Measurements from ENCODE around the gene AQP5. TPM values are rescaled to one million over a fixed set of nuclear protein-coding genes. Genes with fewer than 3 reads are reported as not detected.

Gene AQP5
- total and polyA plus RNA-seq, 4 donors, result 0.08 to 1.2 TPM; not detected in 2

DNA sequence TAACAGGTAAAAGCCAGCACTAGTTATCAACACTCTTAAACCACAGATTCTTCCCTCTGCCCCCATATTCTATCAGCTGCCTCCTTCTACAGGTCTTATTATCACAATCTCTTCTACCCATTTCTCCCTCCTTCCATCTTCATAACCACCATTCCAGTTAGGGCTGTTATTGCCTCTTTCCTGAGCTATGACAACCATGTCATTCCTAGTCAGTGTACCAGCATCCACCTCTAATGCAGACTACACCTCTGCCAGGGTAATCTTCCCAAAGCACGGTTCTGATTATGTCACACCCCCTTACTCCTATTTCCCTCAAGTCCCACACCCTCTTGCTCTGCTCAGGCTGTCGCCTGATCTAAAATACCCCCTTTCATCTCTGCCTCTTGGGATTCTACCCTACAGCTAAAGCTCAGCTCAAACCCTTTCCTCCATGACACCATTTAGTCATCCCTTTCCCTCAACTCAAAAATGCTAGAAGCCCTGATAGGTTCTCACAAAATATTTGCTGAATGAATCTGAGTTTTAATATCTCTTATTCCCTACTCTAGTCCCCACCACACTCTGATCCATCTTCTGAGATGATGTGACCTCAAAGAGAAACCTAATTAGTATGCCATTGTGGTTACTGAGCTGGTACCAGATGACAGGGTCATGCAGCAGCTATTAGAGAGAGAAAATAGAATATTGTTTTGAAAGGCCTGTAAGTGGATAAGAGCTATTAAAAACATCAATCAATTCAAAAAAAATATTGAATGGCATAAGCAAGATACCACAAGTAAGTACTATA, 51.9 kb downstream of the AQP5 start:
- Histone ChIP-seq H3K4me1 (ENCODE audit: control insufficient read depth in 1 of 2, insufficient read depth in 2 of 2, low read length in 2 of 2) (no peaks in the 10 kb centered on the region), H3K27me3 (ENCODE audit: control insufficient read depth in 1 of 2, insufficient read depth in 2 of 2, low read length in 1 of 2) (no peaks in the 10 kb centered on the region), H3K9me3 (ENCODE audit: control insufficient read depth, low read length) (no peaks in the 10 kb centered on the region), H3K36me3 (ENCODE audit: control insufficient read depth in 1 of 2, insufficient read depth in 2 of 2, low read length in 1 of 2) (peaks cover 0 to 2% of the 10 kb centered on the region in 2 donors), H3K4me3 (ENCODE audit: low read length in 2 of 2) (no peak overlapping the region), H3K27ac (ENCODE audit: low read depth in 1 of 2, low read length in 2 of 2) (no peak overlapping the region)
- ATAC-seq (ENCODE audit: low FRiP score), result no peak
- no peak for DNase-seq
- 91% methylated on average over 2 of the region's 2 CpGs for WGBS, 2 donors
- intact Hi-C loops (cut with DNase I), result no loop called here

DNA sequence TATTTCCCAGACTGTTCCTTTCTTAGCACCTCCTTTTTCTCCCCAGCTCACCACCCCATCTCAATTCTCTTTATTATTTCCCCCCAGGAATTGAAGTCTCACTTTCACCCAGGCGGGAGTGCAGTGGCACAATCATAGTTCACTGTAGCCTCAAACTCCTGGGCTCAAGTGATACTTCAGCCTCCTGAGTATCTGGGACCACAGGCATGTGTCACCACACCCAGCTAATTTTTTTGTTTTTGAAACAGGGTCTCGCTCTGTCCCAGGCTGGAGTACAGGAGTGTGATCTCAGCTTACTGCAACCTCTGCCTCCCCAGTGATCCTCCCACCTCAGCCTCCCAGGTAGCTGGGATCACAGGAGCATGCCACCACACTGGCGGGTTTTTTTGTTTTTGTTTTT, 52.7 kb downstream of the AQP5 start:
- intact Hi-C loops (cut with DNase I), result no loop called here
- no peaks in the 10 kb centered on the region for H3K27me3 ChIP-seq (ENCODE audit: control insufficient read depth in 1 of 2, insufficient read depth in 2 of 2, low read length in 1 of 2)
- H3K27ac ChIP-seq (ENCODE audit: low read depth in 1 of 2, low read length in 2 of 2), result no peak overlapping the region
- ATAC-seq (ENCODE audit: low FRiP score) (no peak), DNase-seq (no peak)
- no peaks in the 10 kb centered on the region for H3K4me1 ChIP-seq (ENCODE audit: control insufficient read depth in 1 of 2, insufficient read depth in 2 of 2, low read length in 2 of 2)
- no peak overlapping the region for H3K4me3 ChIP-seq (ENCODE audit: low read length in 2 of 2)
- peaks cover 0 to 2% of the 10 kb centered on the region in 2 donors for H3K36me3 ChIP-seq (ENCODE audit: control insufficient read depth in 1 of 2, insufficient read depth in 2 of 2, low read length in 1 of 2)
- WGBS, 2 donors, result 98% methylated on average over 3 of the region's 3 CpGs
- no peaks in the 10 kb centered on the region for H3K9me3 ChIP-seq (ENCODE audit: control insufficient read depth, low read length)

Other genes with a start within 250 kb of the AQP5 start
- 100 to 1,000 TPM; 290 to 325 TPM for gene TMBIM6, start 220.3 kb upstream of the AQP5 start, total RNA-seq
- 100 to 1,000 TPM; 114 to 163 TPM for gene TMBIM6, start 220.3 kb upstream of the AQP5 start, polyA plus RNA-seq
- gene NCKAP5L, start 133.5 kb upstream of the AQP5 start, total RNA-seq, result 10 to 100 TPM; 22.2 to 38.7 TPM
- gene NCKAP5L, start 133.5 kb upstream of the AQP5 start, polyA plus RNA-seq, result 10 to 100 TPM in 1 of 2 donors, 1 to 10 TPM in 1; 3.5 to 14.8 TPM
- 1 to 10 TPM; 3.5 to 5.0 TPM for gene BCDIN3D, start 118.8 kb upstream of the AQP5 start, total RNA-seq
- gene BCDIN3D, start 118.8 kb upstream of the AQP5 start, polyA plus RNA-seq, result 1 to 10 TPM; 1.5 to 1.6 TPM
- 10 to 100 TPM in 1 of 2 donors, under 1 TPM in 1; 0.58 to 16.4 TPM for gene FAIM2, start 58.0 kb upstream of the AQP5 start, total RNA-seq
- under 1 TPM in 1 of 2 donors, not detected in 1; 0.05 TPM for gene FAIM2, start 58.0 kb upstream of the AQP5 start, polyA plus RNA-seq
- under 1 TPM in 1 of 2 donors, not detected in 1; 0.21 TPM for gene AQP2, start 11.1 kb upstream of the AQP5 start, total RNA-seq
- gene AQP2, start 11.1 kb upstream of the AQP5 start, polyA plus RNA-seq, result not detected
- gene AQP6, start 11.1 kb downstream of the AQP5 start, total RNA-seq, result under 1 TPM in 1 of 2 donors, not detected in 1; 0.39 TPM
- gene AQP6, start 11.1 kb downstream of the AQP5 start, polyA plus RNA-seq, result not detected
- gene RACGAP1, start 63.6 kb downstream of the AQP5 start, total RNA-seq, result 10 to 100 TPM in 1 of 2 donors, 1 to 10 TPM in 1; 8.0 to 10.1 TPM
- gene RACGAP1, start 63.6 kb downstream of the AQP5 start, polyA plus RNA-seq, result 1 to 10 TPM; 4.6 to 7.9 TPM
- 1 to 10 TPM in 1 of 2 donors, under 1 TPM in 1; 0.39 to 5.8 TPM for gene ASIC1, start 95.7 kb downstream of the AQP5 start, total RNA-seq
- gene ASIC1, start 95.7 kb downstream of the AQP5 start, polyA plus RNA-seq, result 1 to 10 TPM in 1 of 2 donors, not detected in 1; 1.2 TPM
- 10 to 100 TPM; 41.0 to 44.6 TPM for gene SMARCD1, start 123.5 kb downstream of the AQP5 start, total RNA-seq
- gene SMARCD1, start 123.5 kb downstream of the AQP5 start, polyA plus RNA-seq, result 10 to 100 TPM; 15.0 to 19.9 TPM
- gene GPD1, start 142.1 kb downstream of the AQP5 start, total RNA-seq, result 1 to 10 TPM; 2.2 to 3.1 TPM
- gene GPD1, start 142.1 kb downstream of the AQP5 start, polyA plus RNA-seq, result 10 to 100 TPM in 1 of 2 donors, under 1 TPM in 1; 0.61 to 24.8 TPM
- 10 to 100 TPM; 49.3 to 52.7 TPM for gene COX14, start 150.4 kb downstream of the AQP5 start, total RNA-seq
- 100 to 1,000 TPM in 1 of 2 donors, 10 to 100 TPM in 1; 93.6 to 214 TPM for gene COX14, start 150.4 kb downstream of the AQP5 start, polyA plus RNA-seq
- 10 to 100 TPM; 62.8 to 66.6 TPM for gene CERS5, start 205.5 kb downstream of the AQP5 start, total RNA-seq
- 100 to 1,000 TPM in 1 of 2 donors, 10 to 100 TPM in 1; 27.3 to 115 TPM for gene CERS5, start 205.5 kb downstream of the AQP5 start, polyA plus RNA-seq

All from aorta (tissue), 5 donors.